Neuron (in vitro differentiated cells): ENCODE data around the gene MGLL.

Source experiments
- H2AFZ ChIP-seq: one replicate; pipeline ENCODE4 v1.6.1; 2013; ENCODE audit warnings: low read depth, mild to moderate bottlenecking, inconsistent platforms, low read length, moderate library complexity
- H3K27me3 ChIP-seq: one replicate; pipeline ENCODE4 v1.6.1; 2013; ENCODE audit warnings: low read length; ENCODE audit not compliant: insufficient read depth
- H3K36me3 ChIP-seq: one replicate; pipeline ENCODE4 v1.6.1; 2013; ENCODE audit warnings: low read length; ENCODE audit not compliant: insufficient read depth
- H3K4me1 ChIP-seq: one replicate; pipeline ENCODE4 v1.6.1; 2013; ENCODE audit warnings: low read length; ENCODE audit not compliant: insufficient read depth
- H3K4me3 ChIP-seq: 2 replicates; pipeline ENCODE4 v1.5.1; 2013; ENCODE audit warnings: mild to moderate bottlenecking, low read length, moderate library complexity
- H3K9me3 ChIP-seq: one replicate; pipeline ENCODE4 v1.6.1; 2013; ENCODE audit warnings: low read length

Gene MGLL

DNA sequence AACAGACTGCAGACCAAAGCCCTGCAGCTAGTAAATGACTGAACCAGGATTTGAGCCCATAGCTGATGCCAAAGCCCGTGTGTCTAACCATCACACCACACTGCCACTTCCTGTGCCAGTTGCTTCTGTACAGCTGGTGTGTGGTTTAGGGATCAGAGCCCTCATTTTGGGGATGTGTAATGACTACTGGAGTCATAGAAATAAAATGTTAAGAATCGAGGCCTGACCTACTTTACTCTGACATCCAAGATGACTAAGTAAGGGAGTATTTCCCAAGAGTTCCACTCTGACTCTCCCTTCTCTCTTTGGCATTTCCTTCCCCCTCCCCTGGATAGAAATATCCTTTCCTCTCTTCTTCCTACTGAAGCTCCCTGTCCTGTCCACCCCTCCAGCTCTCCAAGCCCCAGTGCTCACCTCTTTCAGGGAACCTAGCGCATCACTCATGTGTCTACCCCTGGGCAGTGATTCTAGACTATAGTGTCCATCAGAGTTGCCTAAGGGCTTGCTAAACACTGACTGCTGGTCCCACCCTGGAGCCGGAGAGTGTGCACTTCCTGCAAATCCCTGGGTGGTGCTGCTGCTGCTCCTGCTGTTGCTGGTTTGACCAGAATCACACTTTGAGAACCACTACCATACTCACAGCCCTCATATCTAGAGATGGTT lies 53.8 kb downstream of the MGLL start:
- Histone ChIP-seq H3K27me3 (no peaks in the 10 kb centered on the region), H3K4me3 (no peak overlapping the region), H2AFZ (no peak overlapping the region), H3K9me3 (peaks cover 5% of the 10 kb centered on the region), H3K36me3 (no peaks in the 10 kb centered on the region), H3K4me1 (no peaks in the 10 kb centered on the region)

DNA sequence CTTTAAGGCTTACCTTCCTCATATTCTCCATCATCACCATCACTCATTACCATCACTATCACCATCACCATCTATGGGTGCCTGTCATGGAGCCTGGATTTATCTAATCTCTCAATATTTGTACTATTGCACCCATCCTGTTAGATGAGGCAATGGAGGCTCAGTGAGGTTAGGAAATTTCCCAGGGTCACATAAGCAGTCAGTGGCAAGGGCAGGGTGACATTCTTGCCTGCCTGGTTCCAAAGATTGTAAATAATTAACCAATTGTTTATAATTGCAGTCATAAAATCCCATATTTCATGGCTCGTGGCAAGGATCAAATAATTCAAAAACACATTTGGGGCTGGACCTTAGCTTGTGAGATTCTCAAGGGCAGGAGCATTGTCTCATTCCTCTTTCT lies 55.2 kb downstream of the MGLL start:
- no peaks in the 10 kb centered on the region for H3K4me1 ChIP-seq
- H2AFZ ChIP-seq: no peak overlapping the region
- H3K36me3 ChIP-seq: no peaks in the 10 kb centered on the region
- H3K27me3 ChIP-seq: peaks cover 2% of the 10 kb centered on the region
- H3K4me3 ChIP-seq: no peak overlapping the region
- H3K9me3 ChIP-seq: peaks cover 5% of the 10 kb centered on the region

DNA sequence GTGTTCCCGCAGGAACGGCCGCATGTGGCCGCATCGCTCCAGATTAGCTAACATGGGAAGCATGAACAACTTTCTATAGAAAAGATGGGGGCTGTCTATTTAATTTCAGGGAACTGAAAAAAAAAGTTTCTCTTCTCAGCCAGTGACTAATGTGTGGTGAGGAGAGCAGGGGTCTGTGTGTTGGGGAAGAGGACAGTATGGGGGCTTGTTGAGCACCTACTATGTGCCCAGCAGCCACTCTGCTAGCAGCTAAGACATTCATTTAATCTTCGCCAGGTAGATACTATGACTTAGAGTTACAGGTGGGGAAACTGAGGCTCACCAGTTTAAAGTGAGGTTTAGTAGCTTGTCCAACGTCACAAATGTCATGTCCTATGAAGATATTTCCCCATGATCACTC lies 56.6 kb downstream of the MGLL start:
- H3K4me3 ChIP-seq: no peak overlapping the region
- peaks cover 5% of the 10 kb centered on the region for H3K9me3 ChIP-seq
- H3K4me1 ChIP-seq: no peaks in the 10 kb centered on the region
- H2AFZ ChIP-seq: no peak overlapping the region
- no peaks in the 10 kb centered on the region for H3K36me3 ChIP-seq
- peaks cover 14% of the 10 kb centered on the region for H3K27me3 ChIP-seq

DNA sequence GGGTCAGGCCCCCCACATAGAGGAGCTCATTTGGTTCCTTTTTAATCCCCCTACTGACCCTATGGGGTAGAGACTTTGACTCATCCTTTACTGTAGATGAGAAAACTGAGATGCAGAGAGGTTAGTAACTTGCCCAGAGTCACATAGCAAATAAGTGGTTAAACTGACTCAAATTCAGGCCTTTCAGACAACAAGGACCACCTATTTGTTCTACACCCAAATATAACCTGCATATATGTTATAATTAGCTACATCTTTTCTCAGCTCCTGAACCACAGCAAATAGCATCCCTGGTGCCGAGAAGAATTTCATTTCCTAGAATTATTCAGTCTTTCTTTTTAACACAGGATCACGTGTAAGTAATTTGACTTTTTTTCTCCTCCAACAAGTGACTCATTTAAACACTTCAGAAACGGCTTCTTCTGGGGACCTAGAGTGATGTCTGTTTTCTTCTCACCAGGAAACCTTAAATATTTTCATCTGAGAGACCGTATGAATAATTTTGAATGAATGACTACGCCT lies 57.4 kb downstream of the MGLL start:
- Histone ChIP-seq H3K4me3 (no peak overlapping the region), H3K36me3 (no peaks in the 10 kb centered on the region), H3K9me3 (peaks cover 5% of the 10 kb centered on the region), H2AFZ (no peak overlapping the region), H3K27me3 (peaks cover 14% of the 10 kb centered on the region), H3K4me1 (no peaks in the 10 kb centered on the region)

DNA sequence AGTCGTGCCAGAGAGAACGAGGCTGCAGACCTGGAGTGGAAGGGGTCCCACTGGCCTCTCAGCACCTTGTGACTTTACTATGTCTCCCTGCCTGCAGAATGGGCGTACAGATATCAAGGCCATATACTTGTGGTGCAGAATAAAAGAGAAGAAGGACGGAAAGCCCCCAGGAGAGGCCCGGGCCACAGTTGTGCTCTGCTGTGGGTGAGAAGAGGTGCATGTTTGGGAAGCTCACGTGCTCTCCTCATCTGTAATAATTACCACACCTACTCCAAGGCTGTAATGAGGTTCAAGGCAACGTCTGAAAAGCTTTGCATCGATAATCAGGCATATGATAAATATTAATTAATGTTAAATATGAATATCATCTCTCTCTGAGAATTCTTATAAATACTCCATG lies 58.0 kb downstream of the MGLL start:
- H2AFZ ChIP-seq: no peak overlapping the region
- H3K9me3 ChIP-seq: peaks cover 5% of the 10 kb centered on the region
- H3K4me1 ChIP-seq: no peaks in the 10 kb centered on the region
- H3K36me3 ChIP-seq: no peaks in the 10 kb centered on the region
- peaks cover 18% of the 10 kb centered on the region for H3K27me3 ChIP-seq
- no peak overlapping the region for H3K4me3 ChIP-seq

DNA sequence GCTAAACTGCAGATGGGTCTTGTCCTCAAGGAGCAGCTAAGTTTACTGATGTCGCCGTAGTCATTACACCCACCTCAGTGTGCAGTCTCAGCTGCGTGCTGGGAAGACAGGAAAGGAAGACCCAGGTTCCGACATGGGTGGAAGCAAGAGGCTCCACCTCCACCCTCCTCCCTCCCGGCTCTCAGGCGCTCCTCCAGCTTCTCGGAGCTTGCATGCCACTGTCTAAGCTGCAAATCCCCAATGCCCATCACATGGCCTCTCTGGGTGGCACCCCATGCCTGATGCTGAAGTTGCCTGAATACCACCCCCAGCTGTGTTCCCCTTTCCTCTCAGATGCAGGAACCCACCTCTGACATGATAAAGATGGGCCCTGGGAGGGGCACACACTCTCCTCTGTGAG lies 58.5 kb downstream of the MGLL start:
- H3K36me3 ChIP-seq: no peaks in the 10 kb centered on the region
- peaks cover 5% of the 10 kb centered on the region for H3K9me3 ChIP-seq
- no peak overlapping the region for H3K4me3 ChIP-seq
- no peaks in the 10 kb centered on the region for H3K4me1 ChIP-seq
- H2AFZ ChIP-seq: no peak overlapping the region
- H3K27me3 ChIP-seq: peaks cover 18% of the 10 kb centered on the region

DNA sequence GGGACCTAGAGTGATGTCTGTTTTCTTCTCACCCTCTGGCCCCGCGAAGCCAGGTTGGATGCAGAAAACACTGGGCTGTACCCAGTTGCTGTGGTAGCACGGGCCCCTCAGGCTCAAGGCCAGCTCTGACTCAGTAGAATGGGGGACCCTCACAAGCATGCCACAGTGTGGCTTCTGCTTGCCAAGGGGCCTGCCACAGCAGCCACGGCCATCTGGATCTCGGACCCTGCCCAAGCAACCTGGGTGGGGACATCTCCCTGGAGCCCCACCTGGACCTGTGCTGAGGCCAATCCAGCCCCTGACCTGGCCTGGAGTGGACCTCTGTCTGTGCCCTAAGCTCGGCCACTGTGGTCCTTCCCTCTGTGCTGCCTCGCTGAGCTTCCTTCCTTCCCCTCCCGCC lies 59.0 kb downstream of the MGLL start:
- Histone ChIP-seq H3K27me3 (peaks cover 18% of the 10 kb centered on the region), H3K36me3 (no peaks in the 10 kb centered on the region), H3K9me3 (peaks cover 5% of the 10 kb centered on the region), H3K4me3 (no peak overlapping the region), H2AFZ (no peak overlapping the region), H3K4me1 (no peaks in the 10 kb centered on the region)

DNA sequence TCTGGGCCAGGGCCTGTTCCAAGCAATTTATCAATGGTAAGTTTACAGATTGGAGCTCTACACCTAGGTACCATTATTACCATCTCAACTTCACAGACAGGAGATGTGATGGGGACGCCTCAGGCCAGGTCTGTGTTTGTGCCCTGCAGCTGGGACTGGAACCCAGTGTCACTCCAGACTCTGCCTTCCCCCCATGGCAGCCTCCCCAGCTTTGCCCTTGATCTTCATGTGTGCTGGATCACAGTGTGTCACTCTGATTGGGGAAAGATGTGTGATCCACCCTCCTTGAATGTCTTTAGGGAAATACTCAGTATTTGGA lies 59.6 kb downstream of the MGLL start:
- H3K9me3 ChIP-seq: peaks cover 3% of the 10 kb centered on the region
- H2AFZ ChIP-seq: no peak overlapping the region
- H3K4me3 ChIP-seq: no peak overlapping the region
- H3K27me3 ChIP-seq: peaks cover 20% of the 10 kb centered on the region
- H3K36me3 ChIP-seq: no peaks in the 10 kb centered on the region
- H3K4me1 ChIP-seq: no peaks in the 10 kb centered on the region

DNA sequence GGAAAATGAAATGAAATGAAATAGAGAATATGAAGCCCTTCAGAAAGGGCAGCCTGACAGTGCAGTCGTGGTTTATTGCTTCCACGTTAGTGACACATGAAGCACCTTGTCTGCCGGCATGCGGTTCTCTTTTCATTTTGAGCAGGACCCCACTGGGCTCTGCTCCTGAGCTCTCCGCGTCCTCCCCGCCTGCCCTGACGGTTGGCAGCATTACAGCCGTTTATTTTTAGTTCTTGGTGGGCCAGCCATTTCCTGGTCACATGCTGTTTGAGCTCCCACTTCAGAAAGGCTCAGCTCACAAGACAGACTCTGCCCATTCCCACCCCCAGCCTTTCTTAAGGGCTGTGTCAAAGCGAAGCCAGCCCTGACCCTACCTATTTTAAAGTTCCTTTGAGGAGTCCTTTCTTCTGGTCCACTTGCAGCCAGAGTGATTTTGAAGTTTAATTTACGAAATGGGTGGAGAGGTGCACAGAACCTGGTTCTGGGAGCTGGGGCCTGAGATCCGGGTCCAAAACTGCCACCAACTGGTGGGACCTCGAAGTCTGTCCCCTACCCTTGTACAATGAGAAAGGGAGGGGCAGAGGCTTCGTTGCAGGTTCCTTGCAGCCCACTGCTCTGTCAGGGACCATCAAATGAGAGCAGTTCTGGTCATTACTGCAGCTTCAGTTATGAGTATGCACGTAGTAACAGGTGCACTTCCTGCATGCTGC lies 60.1 kb downstream of the MGLL start:
- H3K27me3 ChIP-seq: peaks cover 21% of the 10 kb centered on the region
- no peak overlapping the region for H3K4me3 ChIP-seq
- H3K9me3 ChIP-seq: peaks cover 2% of the 10 kb centered on the region
- no peak overlapping the region for H2AFZ ChIP-seq
- no peaks in the 10 kb centered on the region for H3K36me3 ChIP-seq
- no peaks in the 10 kb centered on the region for H3K4me1 ChIP-seq

DNA sequence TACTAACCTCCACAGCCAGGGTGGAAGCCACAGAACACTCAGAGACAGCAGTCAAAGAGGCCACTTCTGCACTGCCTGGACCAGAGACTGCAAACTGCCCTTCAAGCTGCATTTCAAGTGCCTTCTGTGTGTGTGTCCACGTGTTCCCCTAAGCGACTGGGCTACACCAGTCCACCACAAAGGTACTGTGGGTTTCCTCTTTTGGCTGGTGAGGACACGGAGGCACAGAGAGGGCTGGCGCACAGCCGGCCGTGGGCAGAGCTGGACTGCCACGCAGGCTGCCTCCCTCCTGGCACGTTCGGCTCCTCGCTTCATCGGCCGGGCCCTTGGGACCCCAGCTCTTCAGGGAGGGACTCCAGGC lies 60.9 kb downstream of the MGLL start:
- Histone ChIP-seq H3K9me3 (no peaks in the 10 kb centered on the region), H3K27me3 (peaks cover 21% of the 10 kb centered on the region), H2AFZ (no peak overlapping the region), H3K4me1 (no peaks in the 10 kb centered on the region), H3K36me3 (no peaks in the 10 kb centered on the region), H3K4me3 (no peak overlapping the region)

DNA sequence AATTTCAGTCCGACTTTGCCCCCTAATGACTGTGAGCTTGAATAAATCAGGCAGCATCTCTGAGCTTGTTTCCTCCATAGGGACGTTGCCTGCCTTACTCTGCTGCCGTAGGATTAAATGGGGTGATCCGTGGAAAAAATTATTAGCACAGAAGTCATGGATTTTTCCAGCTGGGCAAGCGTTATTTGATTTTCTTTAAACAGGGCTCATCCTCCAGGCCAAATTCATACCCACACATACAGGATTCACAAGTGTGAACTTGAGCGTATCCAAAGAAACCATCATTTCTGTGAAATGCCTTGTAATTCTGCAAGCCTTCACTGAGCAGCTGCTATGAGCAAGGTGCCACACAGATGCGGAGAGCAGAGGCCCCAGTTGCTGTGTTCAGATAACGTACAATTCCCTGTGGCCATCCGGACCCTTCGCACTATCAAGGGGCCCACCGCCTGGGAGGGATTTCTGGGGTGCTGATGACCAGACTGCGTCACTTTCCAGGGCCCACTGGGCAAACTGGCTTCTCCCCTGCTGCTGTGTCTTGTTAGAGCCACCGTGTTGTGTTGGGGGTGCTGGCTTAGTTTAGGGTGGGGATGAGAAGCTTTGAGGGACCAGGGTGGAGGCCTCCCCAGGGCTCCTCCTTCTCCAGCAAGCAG lies 61.4 kb downstream of the MGLL start:
- H3K4me1 ChIP-seq: no peaks in the 10 kb centered on the region
- peaks cover 21% of the 10 kb centered on the region for H3K27me3 ChIP-seq
- H3K36me3 ChIP-seq: no peaks in the 10 kb centered on the region
- no peak overlapping the region for H2AFZ ChIP-seq
- no peak overlapping the region for H3K4me3 ChIP-seq
- no peaks in the 10 kb centered on the region for H3K9me3 ChIP-seq

DNA sequence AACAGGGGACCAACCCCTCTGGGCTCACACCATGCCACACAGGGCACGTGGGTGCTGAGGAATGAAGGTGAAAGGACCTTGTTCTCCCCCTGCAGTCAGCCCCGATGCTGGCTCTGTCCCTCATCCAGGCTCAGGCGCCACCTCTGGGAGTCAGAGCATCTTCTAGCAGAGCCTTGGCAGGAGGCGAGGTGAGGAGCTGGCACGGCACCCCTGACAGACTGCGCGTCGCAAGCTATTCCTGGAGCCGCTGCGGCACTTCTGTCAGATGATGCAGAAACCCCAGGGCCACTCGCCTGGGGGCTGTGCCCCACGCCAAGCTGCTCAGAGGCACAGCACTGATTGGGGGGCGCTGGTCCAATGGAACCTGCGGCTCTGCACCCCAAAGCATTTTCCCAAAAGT lies 62.0 kb downstream of the MGLL start:
- no peaks in the 10 kb centered on the region for H3K36me3 ChIP-seq
- no peaks in the 10 kb centered on the region for H3K4me1 ChIP-seq
- no peaks in the 10 kb centered on the region for H3K9me3 ChIP-seq
- no peak overlapping the region for H3K4me3 ChIP-seq
- peaks cover 21% of the 10 kb centered on the region for H3K27me3 ChIP-seq
- H2AFZ ChIP-seq: no peak overlapping the region

DNA sequence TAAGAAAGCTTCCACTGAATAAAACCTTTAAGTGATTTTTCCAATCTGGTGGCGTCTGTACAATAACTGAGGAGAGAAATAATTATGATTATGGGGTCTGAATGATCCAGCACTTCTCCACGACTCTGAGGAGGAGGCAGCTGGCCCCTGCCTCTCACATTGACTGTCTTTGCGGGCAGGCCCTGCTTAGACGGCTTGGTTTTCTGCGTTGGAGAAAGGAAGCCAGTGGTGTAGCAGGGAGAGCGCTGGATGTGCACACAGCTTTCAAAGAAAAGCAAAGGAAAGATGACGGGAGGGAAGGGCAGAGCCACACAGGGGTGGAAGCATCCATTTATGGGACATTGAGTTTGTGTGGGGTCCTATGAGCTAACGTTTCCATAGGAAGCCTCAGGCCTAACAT lies 62.5 kb downstream of the MGLL start:
- Histone ChIP-seq H3K4me1 (no peaks in the 10 kb centered on the region), H3K4me3 (no peak overlapping the region), H2AFZ (no peak overlapping the region), H3K36me3 (no peaks in the 10 kb centered on the region), H3K27me3 (peaks cover 21% of the 10 kb centered on the region), H3K9me3 (no peaks in the 10 kb centered on the region)
